CD1c-positive myeloid dendritic cell (primary cell): Measurements from ENCODE around the gene CUBN.

Source experiments
- DNase-seq: peaks from one replicate; pipeline ENCODE4 v3.0.0-alpha.2; 2016; ENCODE audit errors: extremely low spot score

Gene CUBN

GRCh38 chr10:16952080-16952479 lies 177.5 kb downstream of the CUBN start:
- DNase-seq: no peak

DNA sequence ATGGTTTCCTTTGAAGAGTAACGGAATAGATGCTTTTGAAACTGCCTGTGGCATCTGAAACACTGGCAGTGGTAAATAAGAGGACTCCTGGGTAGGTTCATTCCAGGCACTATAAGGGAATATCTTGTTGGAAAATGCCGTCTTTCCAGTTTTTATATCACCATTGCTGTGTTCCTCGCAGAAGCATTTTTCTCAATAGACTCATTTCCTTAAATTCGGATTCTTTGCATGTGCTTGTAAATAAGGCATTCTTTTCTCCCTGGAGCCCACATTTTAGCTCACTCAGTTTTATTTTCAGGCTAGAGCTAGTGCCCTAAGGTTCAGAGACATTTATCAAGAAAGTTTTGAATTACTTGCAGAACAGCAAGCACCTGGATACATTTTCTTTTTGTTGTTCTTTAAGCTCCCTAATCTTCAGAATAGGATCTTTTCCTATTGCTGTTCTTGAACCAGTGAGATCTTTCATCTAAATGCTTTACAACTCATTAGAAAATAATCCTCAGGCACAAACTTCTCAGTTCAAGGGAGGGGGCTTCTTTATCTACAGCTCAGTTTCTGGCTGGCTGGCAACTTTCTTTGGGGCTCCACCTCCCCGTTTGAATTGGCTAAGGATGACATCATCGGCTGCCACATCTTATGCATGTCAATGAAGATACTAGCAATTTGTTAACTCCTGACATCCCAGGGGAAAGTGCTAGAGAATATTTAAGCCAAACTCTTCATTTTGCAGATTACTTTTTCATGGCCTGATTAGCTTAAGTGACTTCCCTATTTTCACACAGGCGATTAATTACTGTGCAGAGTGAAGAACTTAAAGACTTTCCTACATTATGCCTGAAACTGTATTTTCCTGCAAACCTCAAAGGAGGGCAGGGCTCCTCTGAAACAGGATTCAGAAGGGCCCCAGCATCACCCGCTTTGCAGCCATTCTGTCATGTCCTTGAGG lies 178.7 kb downstream of the CUBN start:
- no peak for DNase-seq

GRCh38 chr10:16949816-16950215 lies 179.8 kb downstream of the CUBN start:
- DNase-seq: no peak

GRCh38 chr10:16948361-16948760 lies 181.2 kb downstream of the CUBN start:
- no peak for DNase-seq

- no peak for DNase-seq
These were observed 182.5 kb downstream of the CUBN start for GRCh38 chr10:16947069-16947468.

GRCh38 chr10:16945593-16945992 lies 184.0 kb downstream of the CUBN start:
- DNase-seq: no peak

- no peak for DNase-seq
These were observed 184.6 kb downstream of the CUBN start for GRCh38 chr10:16944986-16945385.

DNA sequence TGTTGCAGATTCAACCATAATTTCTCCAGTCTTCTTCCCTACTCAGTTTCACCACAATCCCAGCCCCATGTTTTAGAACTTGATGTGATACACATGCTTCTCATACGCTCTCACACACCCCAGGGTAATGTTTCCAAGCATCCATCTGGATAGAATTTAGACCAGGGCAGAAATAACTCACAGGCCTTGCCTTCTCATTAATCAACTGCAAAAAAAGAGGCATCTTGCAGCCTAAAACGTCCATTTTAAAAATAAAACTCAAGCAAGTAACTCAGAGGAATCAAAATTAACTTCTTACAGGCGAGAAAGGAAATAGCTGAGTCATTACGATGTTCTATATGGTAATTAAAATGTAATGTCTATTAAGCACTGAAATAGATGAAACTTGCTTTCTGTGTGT lies 185.2 kb downstream of the CUBN start:
- no peak for DNase-seq

- no peak for DNase-seq
These were observed 186.0 kb downstream of the CUBN start for GRCh38 chr10:16943295-16944285.

DNA sequence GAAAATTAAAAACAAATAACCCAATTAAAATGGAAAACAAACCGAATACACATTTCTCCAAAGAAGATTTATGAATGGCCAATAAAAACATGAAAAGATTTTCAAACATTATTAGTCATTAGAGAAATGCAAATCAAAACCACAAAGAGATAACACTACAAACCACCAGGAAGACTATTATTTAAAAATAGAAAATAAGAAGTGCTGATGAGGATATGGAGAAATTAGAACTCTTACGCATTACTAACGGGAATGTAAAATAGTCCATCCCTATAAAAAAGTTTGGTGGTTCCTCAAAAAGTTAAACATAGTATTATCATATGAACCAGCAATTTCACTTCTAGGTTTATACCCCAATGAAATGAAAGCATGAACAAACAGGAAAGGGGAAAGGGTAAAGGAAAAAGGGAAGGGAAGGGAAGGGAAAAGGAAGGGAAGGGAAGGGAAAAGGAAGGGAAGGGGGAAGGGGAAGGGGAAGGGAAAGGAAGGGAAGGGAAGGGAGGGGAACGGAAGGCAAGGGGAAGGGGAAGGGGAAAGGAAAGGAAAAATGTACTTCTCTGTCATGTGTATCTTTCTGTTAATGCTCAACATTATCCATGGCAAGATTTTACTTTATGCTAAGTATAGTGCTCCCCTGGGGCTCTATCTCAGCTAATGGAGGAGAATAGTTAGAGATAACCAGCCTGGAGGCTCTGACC lies 187.1 kb downstream of the CUBN start:
- DNase-seq: peak; percentile 21

GRCh38 chr10:16941870-16942269 lies 187.7 kb downstream of the CUBN start:
- no peak for DNase-seq

- DNase-seq: no peak
These were observed 188.5 kb downstream of the CUBN start for GRCh38 chr10:16941067-16941466.

DNA sequence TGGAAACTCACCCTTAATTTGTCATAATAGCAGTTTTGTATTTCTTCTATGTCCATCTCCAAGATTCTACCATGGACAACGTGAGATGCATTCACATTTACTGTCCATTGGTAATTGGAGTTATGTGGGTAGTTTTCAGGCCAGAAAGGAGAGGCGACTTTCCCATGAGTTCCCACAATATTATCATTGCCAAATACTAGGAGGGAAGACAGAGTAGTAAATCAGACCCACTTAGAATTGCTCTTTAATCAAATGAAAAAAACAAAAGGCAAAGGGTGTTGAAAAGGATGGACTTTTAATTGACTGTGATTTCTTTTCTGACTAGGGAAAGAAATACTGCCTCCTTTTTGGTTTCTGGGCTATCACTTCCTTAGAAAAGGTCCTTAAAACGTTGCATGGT lies 190.7 kb downstream of the CUBN start:
- DNase-seq: no peak

GRCh38 chr10:16934461-16934860 lies 195.2 kb downstream of the CUBN start:
- DNase-seq: no peak

DNA sequence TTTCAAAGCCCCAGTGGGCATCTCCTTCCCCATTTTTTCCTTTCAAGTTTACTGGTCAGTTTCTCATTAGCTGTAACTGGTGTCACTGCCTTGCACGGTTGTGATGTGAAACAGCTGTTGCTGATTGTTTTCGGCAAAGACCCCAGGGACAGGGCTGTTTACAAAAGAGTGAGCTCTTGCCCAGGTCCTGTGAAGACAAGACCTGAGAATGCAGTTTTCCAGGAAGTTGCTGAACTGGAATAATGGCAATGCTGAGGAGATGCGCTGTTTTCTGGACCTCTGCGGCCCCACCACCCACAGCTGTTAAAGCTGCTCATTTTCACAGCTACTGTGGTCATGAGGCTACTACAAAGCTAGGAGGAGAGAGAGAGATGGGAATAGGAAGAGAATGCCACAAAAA lies 195.8 kb downstream of the CUBN start:
- DNase-seq: no peak

GRCh38 chr10:16931930-16932329 lies 197.7 kb downstream of the CUBN start:
- no peak for DNase-seq

- no peak for DNase-seq
These were observed 199.1 kb downstream of the CUBN start for GRCh38 chr10:16930540-16930939.

DNA sequence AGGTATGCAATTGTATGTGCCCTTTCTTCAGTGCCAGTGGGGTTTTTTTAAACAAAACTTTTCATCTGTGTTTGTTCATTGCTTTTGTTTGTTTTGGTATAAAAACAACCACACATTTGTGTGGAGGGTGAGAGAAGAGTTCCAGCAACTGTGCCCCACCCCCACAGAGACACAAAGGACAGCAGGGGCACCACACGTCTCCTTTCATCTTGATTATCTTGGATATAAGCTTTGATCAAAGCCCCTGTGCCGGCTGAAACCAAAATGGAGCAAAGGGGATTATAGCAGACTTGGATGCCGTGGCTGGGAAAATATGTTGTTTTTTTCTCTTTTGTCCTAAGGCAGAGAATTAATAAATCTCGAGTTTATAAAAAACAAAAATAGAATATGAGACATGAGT lies 200.5 kb downstream of the CUBN start:
- no peak for DNase-seq

GRCh38 chr10:16927546-16927945 lies 202.1 kb downstream of the CUBN start:
- DNase-seq: no peak

- no peak for DNase-seq
These were observed 205.9 kb downstream of the CUBN start for GRCh38 chr10:16923726-16924125.

DNA sequence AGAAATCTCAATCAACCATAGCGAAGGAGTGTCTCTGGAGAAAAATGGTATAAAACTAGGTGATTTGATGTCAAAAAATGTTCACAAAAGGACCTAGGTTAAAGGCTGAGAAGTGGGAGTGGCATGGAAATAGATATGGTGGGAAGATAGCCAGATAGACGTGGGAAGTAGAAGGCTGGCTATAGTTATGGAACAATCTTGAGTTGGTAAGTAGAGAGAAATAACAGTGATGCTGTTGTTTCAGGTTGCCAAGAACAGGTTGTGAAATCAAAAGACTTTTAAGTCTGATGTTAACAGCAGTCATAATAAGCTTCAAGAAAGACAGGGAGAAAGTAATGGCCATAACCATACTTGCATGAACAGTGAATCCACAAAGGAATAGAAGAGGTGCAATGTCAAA lies 206.3 kb downstream of the CUBN start:
- no peak for DNase-seq
